ENCODE data around the gene CDT1. TPM values are rescaled to one million over a fixed set of nuclear protein-coding genes. Genes with fewer than 3 reads are reported as not detected.

CDT1 gene
- total and polyA plus RNA-seq, 4 donors: 2.0 to 5.8 (median 3.3) TPM

- Histone ChIP-seq H3K9ac (ENCODE audit: insufficient read depth in 1 of 2, low read length in 2 of 2) (no peak overlapping the region), H3K27ac (ENCODE audit: low read depth in 1 of 2, low read length in 1 of 2) (peak overlapping the region in 1 of 2 donors; percentile 96), H3K36me3 (ENCODE audit: control insufficient read depth in 4 of 4, insufficient read depth in 4 of 4, low read length in 4 of 4) (peaks cover 0 to 11% (median 0%) of the 10 kb centered on the region in 4 donors), H3K9me3 (ENCODE audit: control insufficient read depth in 4 of 4, insufficient read depth in 3 of 4, low read length in 3 of 4) (no peaks in the 10 kb centered on the region), H3K27me3 (ENCODE audit: control insufficient read depth in 3 of 3, insufficient read depth in 3 of 3, low read length in 2 of 3) (no peaks in the 10 kb centered on the region), H3K4me3 (no peak overlapping the region), H3K4me1 (ENCODE audit: control insufficient read depth in 5 of 5, insufficient read depth in 5 of 5, low read length in 5 of 5) (peaks cover 0 to 51% (median 25%) of the 10 kb centered on the region in 5 donors)
- ATAC-seq (ENCODE audit: insufficient read depth, low FRiP score) (no peak), DNase-seq (no peak)
- TF ChIP-seq CTCF (IDR thresholded peaks at IDR 0.05; ENCODE audit: control extremely low read depth, extremely low read depth): no peak
- WGBS, 2 donors: 57 to 71% methylated on average over 12 to 13 of the region's 13 CpGs
These were observed 23.2 kb upstream of the CDT1 start for GRCh38 chr16:88780142-88781062.

- H3K9ac ChIP-seq (ENCODE audit: insufficient read depth in 1 of 2, low read length in 2 of 2): no peak overlapping the region
- H3K27ac ChIP-seq (ENCODE audit: low read depth in 1 of 2, low read length in 1 of 2): peak overlapping the region in 1 of 2 donors; percentile 96
- TF ChIP-seq CTCF (IDR thresholded peaks at IDR 0.05; ENCODE audit: control extremely low read depth, extremely low read depth): no peak
- DNase-seq (no peak), ATAC-seq (ENCODE audit: insufficient read depth, low FRiP score) (no peak)
- peaks cover 0 to 50% (median 25%) of the 10 kb centered on the region in 5 donors for H3K4me1 ChIP-seq (ENCODE audit: control insufficient read depth in 5 of 5, insufficient read depth in 5 of 5, low read length in 5 of 5)
- 22 to 46% methylated on average over 28 of the region's 28 CpGs for WGBS, 2 donors
- peaks cover 0 to 11% (median 0%) of the 10 kb centered on the region in 4 donors for H3K36me3 ChIP-seq (ENCODE audit: control insufficient read depth in 4 of 4, insufficient read depth in 4 of 4, low read length in 4 of 4)
- H3K9me3 ChIP-seq (ENCODE audit: control insufficient read depth in 4 of 4, insufficient read depth in 3 of 4, low read length in 3 of 4): no peaks in the 10 kb centered on the region
- no peaks in the 10 kb centered on the region for H3K27me3 ChIP-seq (ENCODE audit: control insufficient read depth in 3 of 3, insufficient read depth in 3 of 3, low read length in 2 of 3)
- no peak overlapping the region for H3K4me3 ChIP-seq
These were observed 22.2 kb upstream of the CDT1 start for GRCh38 chr16:88781140-88782077.

GRCh38 chr16:88782454-88783390 lies 20.9 kb upstream of the CDT1 start:
- Histone ChIP-seq H3K9ac (ENCODE audit: insufficient read depth in 1 of 2, low read length in 2 of 2) (peak overlapping the region in 1 of 2 donors; percentile 12), H3K9me3 (ENCODE audit: control insufficient read depth in 4 of 4, insufficient read depth in 3 of 4, low read length in 3 of 4) (no peaks in the 10 kb centered on the region), H3K27ac (ENCODE audit: low read depth in 1 of 2, low read length in 1 of 2) (peak overlapping the region in 1 of 2 donors; percentile 96), H3K4me1 (ENCODE audit: control insufficient read depth in 5 of 5, insufficient read depth in 5 of 5, low read length in 5 of 5) (peaks cover 0 to 37% (median 22%) of the 10 kb centered on the region in 5 donors), H3K36me3 (ENCODE audit: control insufficient read depth in 4 of 4, insufficient read depth in 4 of 4, low read length in 4 of 4) (peaks cover 0 to 7% (median 0%) of the 10 kb centered on the region in 4 donors), H3K27me3 (ENCODE audit: control insufficient read depth in 3 of 3, insufficient read depth in 3 of 3, low read length in 2 of 3) (no peaks in the 10 kb centered on the region), H3K4me3 (no peak overlapping the region)
- 48 to 52% methylated on average over 16 of the region's 16 CpGs for WGBS, 2 donors
- DNase-seq (no peak), ATAC-seq (ENCODE audit: insufficient read depth, low FRiP score) (no peak)
- TF ChIP-seq CTCF (IDR thresholded peaks at IDR 0.05; ENCODE audit: control extremely low read depth, extremely low read depth): no peak
